Measurements from ENCODE around the gene HECTD2.

DNA sequence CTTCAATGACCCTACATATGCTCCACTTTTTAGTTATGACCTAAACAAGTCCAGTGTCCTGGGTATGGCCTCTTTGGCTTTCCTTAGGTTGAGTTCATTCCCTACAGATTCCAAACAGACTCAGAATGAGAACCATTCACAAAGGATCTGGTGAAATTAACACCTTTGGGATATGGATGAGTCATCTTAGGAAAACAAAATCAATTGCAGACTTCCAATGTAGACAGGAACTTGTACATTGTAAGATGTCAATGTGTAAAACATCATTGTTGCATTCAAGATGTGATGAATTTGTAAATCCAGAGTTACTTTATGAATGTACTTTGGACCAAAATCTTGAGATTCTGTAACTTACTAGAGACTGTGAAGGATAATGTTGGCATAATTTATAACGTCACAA lies 43.4 kb upstream of the HECTD2 start:
- TF ChIP-seq, protein P1, sequence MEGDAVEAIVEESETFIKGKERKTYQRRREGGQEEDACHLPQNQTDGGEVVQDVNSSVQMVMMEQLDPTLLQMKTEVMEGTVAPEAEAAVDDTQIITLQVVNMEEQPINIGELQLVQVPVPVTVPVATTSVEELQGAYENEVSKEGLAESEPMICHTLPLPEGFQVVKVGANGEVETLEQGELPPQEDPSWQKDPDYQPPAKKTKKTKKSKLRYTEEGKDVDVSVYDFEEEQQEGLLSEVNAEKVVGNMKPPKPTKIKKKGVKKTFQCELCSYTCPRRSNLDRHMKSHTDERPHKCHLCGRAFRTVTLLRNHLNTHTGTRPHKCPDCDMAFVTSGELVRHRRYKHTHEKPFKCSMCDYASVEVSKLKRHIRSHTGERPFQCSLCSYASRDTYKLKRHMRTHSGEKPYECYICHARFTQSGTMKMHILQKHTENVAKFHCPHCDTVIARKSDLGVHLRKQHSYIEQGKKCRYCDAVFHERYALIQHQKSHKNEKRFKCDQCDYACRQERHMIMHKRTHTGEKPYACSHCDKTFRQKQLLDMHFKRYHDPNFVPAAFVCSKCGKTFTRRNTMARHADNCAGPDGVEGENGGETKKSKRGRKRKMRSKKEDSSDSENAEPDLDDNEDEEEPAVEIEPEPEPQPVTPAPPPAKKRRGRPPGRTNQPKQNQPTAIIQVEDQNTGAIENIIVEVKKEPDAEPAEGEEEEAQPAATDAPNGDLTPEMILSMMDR (IDR thresholded peaks at IDR 0.05), result no peak
- no peak for TF ChIP-seq EP300 (IDR thresholded peaks at IDR 0.05)
- no peak for TF ChIP-seq POLR2A (IDR thresholded peaks at IDR 0.05)
